ENCODE measurements around the gene PKIB. TPM values are rescaled to one million over a fixed set of nuclear protein-coding genes. Genes with fewer than 3 reads are reported as not detected.
"Not testable (repeated sequence)": the region's sequence is repeated elsewhere in the genome, so short reads cannot be mapped to it uniquely, and the experiment has no call there.

The PKIB gene
- total RNA-seq, 1 donor from 2014 or later: 44.8 TPM

DNA sequence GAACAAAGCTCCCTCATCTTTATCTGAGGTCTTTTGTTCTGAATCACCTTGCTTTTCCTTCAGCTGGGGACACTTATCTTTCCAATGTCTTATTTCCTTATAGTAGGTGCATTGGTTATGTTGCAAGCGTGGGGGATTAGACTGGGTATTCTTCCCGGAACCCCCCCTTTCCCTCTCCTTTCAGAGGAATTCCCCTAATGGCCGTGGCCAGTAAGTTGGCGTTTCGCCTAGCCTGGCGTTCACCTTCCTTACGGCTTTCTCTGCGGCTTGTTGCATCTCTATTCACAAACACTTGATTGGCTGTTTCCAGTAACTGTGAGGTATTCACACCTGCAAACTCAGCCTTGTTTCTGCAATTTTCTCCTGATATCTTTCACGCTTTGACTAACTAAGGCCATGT lies 136.5 kb downstream of the PKIB start:
- no peak overlapping the region for H3K4me3 Mint-ChIP-seq (ENCODE audit: low read depth)
- H3K27me3 Mint-ChIP-seq: no peaks in the 10 kb centered on the region
- DNase-seq (ENCODE audit: low spot score, unreplicated experiment): no peak
- TF ChIP-seq, protein P1, sequence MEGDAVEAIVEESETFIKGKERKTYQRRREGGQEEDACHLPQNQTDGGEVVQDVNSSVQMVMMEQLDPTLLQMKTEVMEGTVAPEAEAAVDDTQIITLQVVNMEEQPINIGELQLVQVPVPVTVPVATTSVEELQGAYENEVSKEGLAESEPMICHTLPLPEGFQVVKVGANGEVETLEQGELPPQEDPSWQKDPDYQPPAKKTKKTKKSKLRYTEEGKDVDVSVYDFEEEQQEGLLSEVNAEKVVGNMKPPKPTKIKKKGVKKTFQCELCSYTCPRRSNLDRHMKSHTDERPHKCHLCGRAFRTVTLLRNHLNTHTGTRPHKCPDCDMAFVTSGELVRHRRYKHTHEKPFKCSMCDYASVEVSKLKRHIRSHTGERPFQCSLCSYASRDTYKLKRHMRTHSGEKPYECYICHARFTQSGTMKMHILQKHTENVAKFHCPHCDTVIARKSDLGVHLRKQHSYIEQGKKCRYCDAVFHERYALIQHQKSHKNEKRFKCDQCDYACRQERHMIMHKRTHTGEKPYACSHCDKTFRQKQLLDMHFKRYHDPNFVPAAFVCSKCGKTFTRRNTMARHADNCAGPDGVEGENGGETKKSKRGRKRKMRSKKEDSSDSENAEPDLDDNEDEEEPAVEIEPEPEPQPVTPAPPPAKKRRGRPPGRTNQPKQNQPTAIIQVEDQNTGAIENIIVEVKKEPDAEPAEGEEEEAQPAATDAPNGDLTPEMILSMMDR (IDR thresholded peaks at IDR 0.05; ENCODE audit: unreplicated experiment): no peak
- peaks cover 3% of the 10 kb centered on the region for H3K36me3 Mint-ChIP-seq (ENCODE audit: insufficient read depth)
- peaks cover 2% of the 10 kb centered on the region for H3K4me1 Mint-ChIP-seq (ENCODE audit: low read depth)
- H3K9me3 Mint-ChIP-seq (ENCODE audit: low read depth): peaks cover 15% of the 10 kb centered on the region
- H3K27ac Mint-ChIP-seq: no peak overlapping the region

DNA sequence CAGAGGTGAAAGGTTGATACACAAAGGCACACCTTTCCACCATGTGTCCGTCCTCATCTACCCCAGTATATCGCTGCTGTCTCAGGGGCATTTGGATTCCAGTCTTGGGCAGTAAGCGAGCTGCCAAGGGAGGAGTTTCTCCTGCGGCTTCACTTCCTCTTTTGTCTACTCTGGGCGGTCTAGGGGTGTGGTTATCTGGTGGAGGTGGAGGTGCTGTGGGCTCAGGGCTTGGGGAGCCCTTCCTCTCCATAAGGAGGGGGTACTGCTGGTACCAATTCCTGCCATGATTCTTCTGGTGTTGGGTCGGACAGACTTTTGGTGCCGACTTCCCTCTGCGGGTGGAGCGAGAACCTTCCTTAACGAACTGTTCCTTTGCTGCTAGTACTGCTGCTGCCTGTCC lies 137.4 kb downstream of the PKIB start:
- TF ChIP-seq, protein P1 (IDR thresholded peaks at IDR 0.05; ENCODE audit: unreplicated experiment): no peak
- Mint-ChIP-seq H3K36me3 (ENCODE audit: insufficient read depth) (peaks cover 3% of the 10 kb centered on the region), H3K4me3 (ENCODE audit: low read depth) (no peak overlapping the region), H3K4me1 (ENCODE audit: low read depth) (peaks cover 2% of the 10 kb centered on the region), H3K27me3 (no peaks in the 10 kb centered on the region), H3K27ac (no peak overlapping the region), H3K9me3 (ENCODE audit: low read depth) (peaks cover 15% of the 10 kb centered on the region)
- DNase-seq (ENCODE audit: low spot score, unreplicated experiment): no peak

DNA sequence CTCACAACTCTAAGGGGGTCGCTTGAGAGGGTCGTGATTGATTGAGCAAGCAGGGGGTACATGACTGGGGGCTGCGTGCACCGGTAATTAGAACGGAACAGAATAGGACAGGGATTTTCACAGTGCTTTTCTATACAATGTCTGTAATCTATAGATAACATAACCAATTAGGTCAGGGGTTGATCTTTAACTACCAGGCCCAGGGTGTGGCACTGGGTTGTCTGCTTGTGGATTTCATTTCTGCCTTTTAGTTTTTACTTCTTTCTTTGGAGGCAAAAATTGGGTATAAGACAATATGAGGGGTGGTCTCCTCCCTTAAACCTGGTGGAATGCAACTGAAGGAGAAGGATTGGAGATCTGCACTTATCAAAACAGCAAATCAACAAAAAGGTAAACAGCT lies 138.7 kb downstream of the PKIB start:
- H3K27me3 Mint-ChIP-seq; H3K27ac Mint-ChIP-seq; DNase-seq (ENCODE audit: low spot score, unreplicated experiment); H3K4me3 Mint-ChIP-seq (ENCODE audit: low read depth); H3K4me1 Mint-ChIP-seq (ENCODE audit: low read depth); H3K36me3 Mint-ChIP-seq (ENCODE audit: insufficient read depth): not testable (repeated sequence)
- peaks cover 15% of the 10 kb centered on the region for H3K9me3 Mint-ChIP-seq (ENCODE audit: low read depth)

DNA sequence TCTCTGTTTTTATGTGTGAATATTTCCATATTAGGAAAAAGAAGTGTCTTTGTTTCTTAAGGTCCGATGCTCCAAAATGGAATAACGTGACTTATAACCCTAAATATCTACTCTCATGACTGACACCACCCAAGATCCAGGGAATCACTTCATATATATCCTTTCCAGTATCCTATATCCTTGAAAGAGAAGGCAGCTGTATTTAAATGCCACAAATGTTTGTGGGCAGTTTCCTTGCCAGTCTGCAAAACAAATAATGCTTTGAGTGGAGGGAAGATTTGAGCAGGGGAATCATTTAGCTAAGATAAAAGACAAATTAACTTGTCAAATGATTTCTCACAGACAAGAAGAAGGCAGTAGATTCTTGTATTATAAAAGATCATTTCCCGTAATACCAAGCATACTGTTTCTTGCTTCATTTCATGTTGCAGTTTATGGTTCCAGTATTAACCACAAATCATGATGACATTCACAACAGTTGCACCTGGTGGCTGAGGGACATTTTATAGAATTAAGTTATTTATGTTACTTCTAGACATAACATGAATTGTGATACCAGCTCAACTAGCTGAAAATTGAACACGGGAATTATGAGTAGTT lies 139.3 kb downstream of the PKIB start:
- no peak for DNase-seq (ENCODE audit: low spot score, unreplicated experiment)
- peaks cover 19% of the 10 kb centered on the region for H3K9me3 Mint-ChIP-seq (ENCODE audit: low read depth)
- no peak overlapping the region for H3K4me3 Mint-ChIP-seq (ENCODE audit: low read depth)
- peaks cover 2% of the 10 kb centered on the region for H3K4me1 Mint-ChIP-seq (ENCODE audit: low read depth)
- H3K27ac Mint-ChIP-seq: no peak overlapping the region
- H3K36me3 Mint-ChIP-seq (ENCODE audit: insufficient read depth): peaks cover 3% of the 10 kb centered on the region
- no peaks in the 10 kb centered on the region for H3K27me3 Mint-ChIP-seq
- TF ChIP-seq, protein P1 (IDR thresholded peaks at IDR 0.05; ENCODE audit: unreplicated experiment): no peak

DNA sequence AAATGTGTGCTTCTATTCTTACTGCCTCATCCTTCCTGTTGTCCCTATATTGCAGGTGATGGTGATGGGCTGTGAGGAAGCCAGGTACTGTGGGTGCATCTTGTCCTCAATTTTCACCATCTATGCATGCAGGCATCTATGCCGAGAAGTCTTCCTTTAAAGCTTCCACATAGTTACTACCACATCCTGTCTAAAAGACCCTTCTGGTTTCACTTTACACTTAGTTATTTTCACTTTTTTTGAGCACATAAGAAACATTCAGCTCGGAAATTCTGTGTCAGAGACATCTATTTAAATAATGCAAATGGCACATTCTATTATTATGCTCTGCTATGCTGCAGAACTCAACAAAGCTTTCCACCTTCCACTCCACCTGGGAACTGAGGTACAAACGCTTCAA lies 141.1 kb downstream of the PKIB start:
- Mint-ChIP-seq H3K36me3 (ENCODE audit: insufficient read depth) (peaks cover 3% of the 10 kb centered on the region), H3K27ac (no peak overlapping the region), H3K27me3 (no peaks in the 10 kb centered on the region), H3K4me3 (ENCODE audit: low read depth) (no peak overlapping the region), H3K9me3 (ENCODE audit: low read depth) (peaks cover 32% of the 10 kb centered on the region), H3K4me1 (ENCODE audit: low read depth) (peaks cover 2% of the 10 kb centered on the region)
- TF ChIP-seq, protein P1 (IDR thresholded peaks at IDR 0.05; ENCODE audit: unreplicated experiment): no peak
- no peak for DNase-seq (ENCODE audit: low spot score, unreplicated experiment)

DNA sequence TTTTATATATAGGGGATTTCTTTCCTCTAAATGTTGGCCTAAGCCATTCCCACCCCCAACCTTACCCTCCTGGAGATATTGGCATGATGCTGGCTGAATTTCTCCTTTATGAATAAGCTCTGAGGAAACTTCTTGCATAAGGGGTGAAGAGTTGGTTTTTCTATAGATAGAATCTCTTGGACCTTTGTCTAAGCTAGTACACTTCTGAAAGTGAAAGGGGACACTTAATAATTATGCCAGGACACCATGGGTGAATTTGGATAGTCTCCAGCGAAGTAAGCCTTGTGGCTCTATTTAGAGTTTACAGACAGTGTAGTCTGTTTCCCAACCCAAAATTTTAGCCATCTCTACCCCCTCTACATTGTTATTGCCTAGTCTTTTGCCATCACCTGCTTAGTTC lies 142.3 kb downstream of the PKIB start:
- Mint-ChIP-seq H3K4me1 (ENCODE audit: low read depth) (peaks cover 2% of the 10 kb centered on the region), H3K27me3 (no peaks in the 10 kb centered on the region), H3K9me3 (ENCODE audit: low read depth) (peaks cover 33% of the 10 kb centered on the region), H3K36me3 (ENCODE audit: insufficient read depth) (peaks cover 3% of the 10 kb centered on the region), H3K4me3 (ENCODE audit: low read depth) (no peak overlapping the region), H3K27ac (no peak overlapping the region)
- TF ChIP-seq, protein P1 (IDR thresholded peaks at IDR 0.05; ENCODE audit: unreplicated experiment): no peak
- DNase-seq (ENCODE audit: low spot score, unreplicated experiment): no peak
